Right ventricle myocardium superior (tissue), 1 donor: Measurements from ENCODE around the gene NTNG2. TPM values are rescaled to one million over a fixed set of nuclear protein-coding genes. Genes with fewer than 3 reads are reported as not detected.
"Not testable (repeated sequence)": the region's sequence is repeated elsewhere in the genome, so short reads cannot be mapped to it uniquely, and the experiment has no call there.

Source experiments
- ATAC-seq: fragments of 200-7000 bp; cut with Tn5 transposase; one replicate; pipeline ENCODE4 v1.9.1; 2020; ENCODE audit warnings: mild to moderate bottlenecking; ENCODE audit not compliant: poor library complexity
- DNase-seq: peaks from one replicate; pipeline ENCODE4 v3.0.0-alpha.2; 2020
- intact Hi-C: fragments of 100-400 bp; cut with DNase I; formaldehyde crosslinking; loops from one replicate; pipeline ENCODE4 v1.11.2; 2022
- total RNA-seq: library from RNA; stranded (reverse); fragmentation: NEBNext Ultra II Directional; extraction: Animal tissue kit (Norgen Biotek cat#: 25700); gene quantifications from one replicate; pipeline ENCODE4 v1.2.1, GENCODE V29; 2021
- donor health status: DM: no; HTN: yes; CAD: no; lungs with severe emphysema.

NTNG2 gene
- total RNA-seq, 1 donor from 2014 or later, result 1.8 TPM

- ATAC-seq, DNase-seq: not testable (repeated sequence)
- intact Hi-C loops, result loop anchor here (10.0 kb wide), 1 partner anchor 75 kb away; no protein-coding TSS in a partner anchor
Observed at GRCh38 chr9:132269704-132270516, 108.1 kb downstream of the NTNG2 start.

DNA sequence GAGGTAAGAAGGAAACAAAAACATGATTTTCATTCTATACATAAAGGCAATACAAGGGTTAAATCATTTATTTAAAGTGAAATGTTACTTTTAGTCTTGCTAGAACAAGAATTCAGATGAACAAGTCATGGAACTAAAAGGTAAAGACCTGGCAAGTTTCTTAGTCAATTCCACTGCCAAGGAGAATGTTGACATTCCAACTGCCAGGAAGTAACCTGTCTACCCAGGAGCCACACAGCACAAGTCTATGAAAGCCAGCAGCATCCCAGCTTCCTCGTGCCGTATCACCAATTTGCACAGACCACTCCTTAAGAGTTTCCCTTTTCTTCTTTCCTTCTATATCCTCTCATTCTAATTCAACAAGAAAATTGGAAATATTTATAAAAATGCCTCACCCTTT is 113.0 kb downstream of the NTNG2 start:
- ATAC-seq (no peak), DNase-seq (no peak)
- intact Hi-C loops, result loop anchor here (10.0 kb wide), 1 partner anchor 70 kb away; no protein-coding TSS in a partner anchor

DNA sequence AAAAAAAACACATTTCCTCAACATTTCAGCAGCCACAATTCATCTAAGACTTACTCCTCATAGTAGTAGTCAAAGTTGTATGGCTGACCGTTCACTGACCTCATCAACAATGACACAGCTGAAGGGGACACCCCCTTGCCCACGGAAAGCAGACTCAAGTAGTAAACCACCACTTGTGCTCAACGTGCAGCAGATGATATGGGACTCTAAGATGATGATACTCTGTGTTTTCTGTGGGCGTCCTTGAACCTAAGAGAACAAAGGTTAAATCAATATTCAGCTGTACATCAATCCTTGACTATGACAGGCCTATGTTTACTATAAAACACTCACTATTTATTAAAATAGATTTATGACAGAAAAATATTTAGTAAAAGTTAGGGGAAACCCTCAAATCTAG is 121.3 kb downstream of the NTNG2 start:
- DNase-seq (no peak), ATAC-seq (no peak)
- intact Hi-C loops, result no loop called here

DNA sequence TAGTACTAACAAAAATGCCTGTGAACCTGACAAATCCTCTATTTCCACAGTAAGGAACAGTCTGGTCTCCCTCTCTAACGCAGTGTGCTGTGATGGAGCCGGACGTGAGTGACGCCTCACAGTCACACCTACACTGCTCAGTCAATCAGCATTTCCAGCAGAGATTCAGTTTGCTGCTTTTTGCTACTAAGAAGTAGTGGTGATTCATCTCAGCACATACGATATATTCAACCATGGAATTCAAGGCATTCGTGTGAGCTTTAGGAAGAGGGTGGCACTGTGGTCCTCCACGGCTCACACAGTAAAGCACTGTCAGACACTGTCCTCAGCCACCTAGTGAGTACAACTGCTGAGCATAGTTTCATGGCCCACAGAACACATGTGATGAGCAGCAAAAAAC is 122.0 kb downstream of the NTNG2 start:
- DNase-seq, result no peak
- no peak for ATAC-seq
- intact Hi-C loops, result no loop called here

DNA sequence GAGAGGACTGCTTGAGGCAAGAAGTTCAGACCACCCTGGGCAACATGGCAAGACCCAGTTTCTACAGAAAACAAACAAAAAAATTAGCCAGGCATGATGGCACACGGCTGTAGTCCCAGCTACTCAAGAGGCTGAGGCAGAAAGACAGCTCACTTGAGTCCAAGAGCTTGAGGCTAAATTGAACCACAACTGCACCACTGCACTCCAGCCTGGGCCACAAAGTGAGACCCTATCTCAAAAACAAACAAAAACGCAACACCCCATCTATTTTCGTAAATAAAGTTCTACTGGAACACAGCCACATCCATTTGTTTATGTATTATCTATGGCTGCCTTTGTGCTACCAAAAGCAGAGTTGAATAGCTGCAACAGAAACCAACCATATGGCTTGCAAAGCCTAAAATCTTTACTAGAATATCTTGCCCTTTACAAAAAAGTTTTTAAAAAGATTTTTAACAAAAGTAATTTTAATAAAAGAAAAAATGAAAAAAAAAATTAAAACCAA is 125.5 kb downstream of the NTNG2 start:
- no peak for ATAC-seq
- no peak for DNase-seq
- intact Hi-C loops, result no loop called here

DNA sequence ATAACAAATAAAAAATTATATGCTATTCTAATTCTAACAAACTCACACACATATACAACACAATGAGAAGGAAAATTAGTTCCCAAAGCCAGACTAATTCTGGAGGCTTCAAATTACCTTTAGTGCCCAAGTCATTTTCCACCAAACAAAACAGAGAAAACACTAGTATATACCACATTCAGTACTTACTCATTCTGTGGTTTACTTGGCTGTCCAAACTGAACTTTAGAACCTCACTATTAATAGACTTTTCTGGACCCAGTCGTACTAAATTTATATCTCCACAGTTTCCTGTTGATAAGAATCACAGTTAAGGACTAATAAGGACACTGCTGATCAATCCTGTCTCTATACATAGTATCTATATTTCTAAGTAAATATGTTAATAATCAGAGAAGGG is 126.5 kb downstream of the NTNG2 start:
- ATAC-seq, result no peak
- intact Hi-C loops, result no loop called here
- no peak for DNase-seq

DNA sequence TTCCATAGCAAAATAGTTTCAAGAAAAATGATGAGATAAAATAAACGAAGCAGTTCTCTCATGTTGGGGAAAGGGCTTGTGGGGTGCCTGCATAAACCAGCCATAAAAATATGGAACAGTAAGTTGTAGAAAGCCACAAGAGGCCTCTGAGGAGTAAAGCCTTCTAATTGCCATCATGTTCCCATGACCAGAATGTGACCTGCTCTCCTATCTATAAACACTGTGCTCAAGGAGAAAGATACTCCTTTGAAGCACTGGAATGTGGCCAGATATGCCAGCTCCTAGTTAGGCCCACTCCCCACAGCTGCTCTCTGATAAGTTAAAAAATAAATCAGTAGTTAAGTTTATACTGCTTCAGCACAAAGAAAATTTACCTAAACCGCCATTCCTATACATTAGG is 127.1 kb downstream of the NTNG2 start:
- ATAC-seq, result peak; percentile 29
- intact Hi-C loops, result no loop called here
- no peak for DNase-seq

DNA sequence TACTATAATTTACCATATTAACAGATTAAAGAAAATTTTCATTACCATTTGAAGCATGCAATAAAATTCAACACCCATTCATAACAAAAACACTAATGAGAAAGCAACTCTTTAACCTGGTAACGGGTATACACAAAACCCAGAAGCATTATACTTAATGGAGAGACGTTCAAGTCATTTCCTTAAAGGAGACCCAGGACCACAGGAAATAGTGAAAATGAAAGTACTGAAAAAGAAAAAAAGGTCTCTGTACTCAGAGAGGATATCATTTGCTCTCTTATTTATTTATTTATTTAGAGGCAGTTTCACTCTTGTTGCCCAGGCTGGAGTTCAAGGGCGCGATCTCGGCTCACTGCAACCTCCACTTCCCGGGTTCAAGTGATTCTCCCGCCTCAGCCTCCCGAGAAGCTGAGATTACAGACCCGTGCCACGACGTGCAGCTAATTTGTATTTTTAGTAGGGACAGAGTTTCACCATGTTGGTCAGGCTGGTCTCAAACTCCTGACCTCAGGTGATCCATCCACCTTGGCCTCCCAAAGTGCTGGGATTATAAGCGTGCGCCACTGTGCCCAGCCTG is 131.4 kb downstream of the NTNG2 start:
- no peak for DNase-seq
- no peak for ATAC-seq
- intact Hi-C loops, result no loop called here

Other genes starting within 250 kb of the NTNG2 start
- 13.7 TPM for gene MED27, start 82.2 kb upstream of the NTNG2 start, total RNA-seq
- 19.7 TPM for gene SETX, start 192.9 kb downstream of the NTNG2 start, total RNA-seq
- gene TTF1, start 244.8 kb downstream of the NTNG2 start, total RNA-seq, result 17.4 TPM
- 2.0 TPM for gene CFAP77, start 248.2 kb downstream of the NTNG2 start, total RNA-seq